ENCODE data around the gene NHLRC2.
"Not testable (repeated sequence)": the region's sequence is repeated elsewhere in the genome, so short reads cannot be mapped to it uniquely, and the experiment has no call there.

NHLRC2 gene

DNA sequence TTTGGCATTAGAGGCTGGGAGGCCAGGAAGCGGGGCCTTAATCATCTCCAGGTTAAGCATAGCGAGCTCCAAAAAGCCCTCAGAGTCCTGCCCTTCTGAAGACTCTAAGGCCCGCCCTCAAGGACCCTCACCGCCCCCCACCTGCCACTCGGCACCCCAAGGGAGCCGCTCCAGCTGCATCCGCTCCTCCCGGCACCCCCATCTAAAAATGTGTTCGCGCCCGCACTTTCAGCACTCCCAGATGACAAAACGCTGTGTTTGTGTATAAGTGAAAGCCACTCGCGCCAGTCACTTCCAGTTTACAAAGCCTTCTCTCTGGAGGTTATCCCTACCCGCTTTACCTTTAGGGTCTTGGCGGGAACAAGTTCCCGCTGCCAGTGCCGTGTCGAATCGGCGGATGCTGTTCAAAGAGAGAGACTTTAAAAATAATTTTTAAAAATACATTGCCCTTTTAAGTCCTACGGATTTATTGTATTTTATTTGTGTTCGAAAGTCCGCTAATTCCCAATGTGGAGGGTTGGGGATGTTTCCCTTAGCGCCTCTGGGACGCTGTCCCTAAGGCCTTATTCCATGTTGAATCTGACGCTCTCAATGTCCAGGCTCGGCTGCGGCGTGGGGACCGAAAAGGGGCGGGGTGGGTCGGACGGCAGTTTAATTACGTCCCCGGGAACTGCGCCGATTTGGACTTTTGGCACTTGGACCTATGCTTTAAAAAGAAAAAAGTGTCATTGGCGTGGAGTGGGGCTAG lies at the start of gene NHLRC2, which contains the start of gene DCLRE1A:
NHLRC2 (plus strand) TSS at position 649 of the 748 bp plus-strand sequence. CDS start 212 bp downstream, outside the sequence.
DCLRE1A (minus strand) TSS at position 70 of the 748 bp plus-strand sequence. CDS start 900 bp downstream, outside the sequence.
- ATAC-seq (replicated peaks) (peak; percentile 67), DNase-seq (peak; percentile 70)
- peak within 1 kb of the TSS; percentile 91 to 97 for H3K4me3 Mint-ChIP-seq
- no peaks in the 10 kb centered on the region for H3K27me3 Mint-ChIP-seq
- peaks cover 4% of the 10 kb centered on the region in 2 donors for H3K36me3 Mint-ChIP-seq
- peaks cover 18 to 36% of the 10 kb centered on the region in 2 donors for H3K4me1 Mint-ChIP-seq
- H3K27ac Mint-ChIP-seq, result peak within 1 kb of the TSS; percentile 94
- H3K9me3 Mint-ChIP-seq, result no peaks in the 10 kb centered on the region

DNA sequence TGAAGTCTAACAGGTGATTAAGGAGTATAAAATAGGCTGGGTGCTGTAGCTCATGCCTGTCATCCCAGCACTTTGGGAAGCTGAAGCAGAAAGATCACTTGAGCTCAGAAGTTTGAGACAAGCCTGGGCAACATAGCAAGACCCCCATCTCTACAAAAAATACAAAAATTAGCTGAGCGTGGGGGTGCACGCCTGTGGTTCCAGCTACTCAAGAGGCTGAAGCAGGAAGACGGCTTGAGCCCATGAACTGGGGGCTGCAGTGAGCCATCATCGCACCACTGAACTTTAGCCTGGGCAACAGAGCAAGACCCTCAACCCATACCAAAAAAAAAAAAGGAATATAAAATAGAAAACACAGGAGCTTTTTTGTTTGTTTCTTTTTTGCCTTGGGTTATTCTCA lies 48.0 kb upstream of the NHLRC2 start:
- peaks cover 12 to 14% of the 10 kb centered on the region in 2 donors for H3K27me3 Mint-ChIP-seq
- no peak overlapping the region for H3K4me3 Mint-ChIP-seq
- DNase-seq (no peak), ATAC-seq (replicated peaks) (no peak)
- peaks cover 8 to 12% of the 10 kb centered on the region in 2 donors for H3K4me1 Mint-ChIP-seq
- H3K36me3 Mint-ChIP-seq, result no peaks in the 10 kb centered on the region
- H3K9me3 Mint-ChIP-seq, result no peaks in the 10 kb centered on the region
- H3K27ac Mint-ChIP-seq, result no peak overlapping the region

GRCh38 chr10:113808168-113808567 lies 46.3 kb upstream of the NHLRC2 start:
- Mint-ChIP-seq H3K36me3 (no peaks in the 10 kb centered on the region), H3K4me1 (peaks cover 4% of the 10 kb centered on the region in 2 donors), H3K4me3 (no peak overlapping the region), H3K27me3 (peaks cover 14 to 24% of the 10 kb centered on the region in 2 donors), H3K27ac (no peak overlapping the region), H3K9me3 (no peaks in the 10 kb centered on the region)
- ATAC-seq (replicated peaks), result no peak
- DNase-seq, result no peak

GRCh38 chr10:113814700-113815099 lies 39.8 kb upstream of the NHLRC2 start:
- not testable (repeated sequence) for H3K4me3 Mint-ChIP-seq; H3K36me3 Mint-ChIP-seq; H3K9me3 Mint-ChIP-seq; ATAC-seq (replicated peaks); H3K4me1 Mint-ChIP-seq; DNase-seq; H3K27ac Mint-ChIP-seq
- peaks cover 5 to 19% of the 10 kb centered on the region in 2 donors for H3K27me3 Mint-ChIP-seq

DNA sequence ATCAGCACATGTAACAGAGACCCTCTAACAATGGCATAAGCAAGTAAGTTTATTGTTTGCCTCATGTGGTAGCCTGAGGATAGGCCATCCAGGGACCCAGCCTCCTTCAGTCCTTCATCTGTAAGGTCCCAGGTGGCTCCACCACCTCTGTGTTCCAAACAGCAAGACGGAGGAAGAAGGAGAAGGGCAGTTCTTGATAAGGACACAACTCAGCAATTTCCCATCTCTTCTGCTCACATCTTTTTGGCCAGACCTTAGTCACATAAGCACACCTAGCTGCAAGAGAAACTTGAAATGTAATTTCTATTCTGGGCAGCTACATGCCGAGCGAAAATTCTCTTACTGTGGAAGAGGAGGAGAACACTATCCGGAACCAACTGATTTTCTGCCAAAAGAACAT lies 34.5 kb upstream of the NHLRC2 start:
- H3K4me1 Mint-ChIP-seq, result no peaks in the 10 kb centered on the region
- no peaks in the 10 kb centered on the region for H3K36me3 Mint-ChIP-seq
- no peak overlapping the region for H3K27ac Mint-ChIP-seq
- ATAC-seq (replicated peaks) (no peak), DNase-seq (no peak)
- H3K27me3 Mint-ChIP-seq, result peaks cover 0 to 8% of the 10 kb centered on the region in 2 donors
- no peak overlapping the region for H3K4me3 Mint-ChIP-seq
- H3K9me3 Mint-ChIP-seq, result no peaks in the 10 kb centered on the region

- H3K27ac Mint-ChIP-seq, result no peak overlapping the region
- DNase-seq (no peak), ATAC-seq (replicated peaks) (no peak)
- H3K27me3 Mint-ChIP-seq, result peaks cover 0 to 8% of the 10 kb centered on the region in 2 donors
- no peak overlapping the region for H3K4me3 Mint-ChIP-seq
- H3K4me1 Mint-ChIP-seq, result no peaks in the 10 kb centered on the region
- H3K36me3 Mint-ChIP-seq, result no peaks in the 10 kb centered on the region
- H3K9me3 Mint-ChIP-seq, result no peaks in the 10 kb centered on the region
These were observed 34.0 kb upstream of the NHLRC2 start for GRCh38 chr10:113820507-113820906.

DNA sequence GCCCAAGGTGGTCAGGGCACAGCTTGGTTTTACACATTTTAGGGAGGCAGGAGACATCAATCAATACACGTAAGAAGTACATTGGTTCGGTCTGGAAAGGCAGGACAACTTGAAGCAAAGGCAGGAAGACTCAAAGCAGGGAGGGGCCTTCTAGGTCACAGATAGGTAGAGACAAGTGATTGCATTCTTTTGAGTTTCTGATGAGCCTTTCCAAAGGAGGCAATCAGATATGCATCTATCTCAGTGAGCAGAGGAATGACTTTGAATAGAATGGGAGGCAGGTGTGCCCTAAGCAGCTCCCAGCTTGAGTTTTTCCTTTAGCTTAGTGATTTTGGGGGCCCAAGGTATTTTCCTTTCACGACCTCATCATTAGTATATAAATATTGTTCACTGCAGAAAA lies 33.2 kb upstream of the NHLRC2 start:
- H3K27me3 Mint-ChIP-seq; ATAC-seq (replicated peaks); DNase-seq; H3K27ac Mint-ChIP-seq; H3K4me3 Mint-ChIP-seq; H3K9me3 Mint-ChIP-seq; H3K4me1 Mint-ChIP-seq; H3K36me3 Mint-ChIP-seq: not testable (repeated sequence)

DNA sequence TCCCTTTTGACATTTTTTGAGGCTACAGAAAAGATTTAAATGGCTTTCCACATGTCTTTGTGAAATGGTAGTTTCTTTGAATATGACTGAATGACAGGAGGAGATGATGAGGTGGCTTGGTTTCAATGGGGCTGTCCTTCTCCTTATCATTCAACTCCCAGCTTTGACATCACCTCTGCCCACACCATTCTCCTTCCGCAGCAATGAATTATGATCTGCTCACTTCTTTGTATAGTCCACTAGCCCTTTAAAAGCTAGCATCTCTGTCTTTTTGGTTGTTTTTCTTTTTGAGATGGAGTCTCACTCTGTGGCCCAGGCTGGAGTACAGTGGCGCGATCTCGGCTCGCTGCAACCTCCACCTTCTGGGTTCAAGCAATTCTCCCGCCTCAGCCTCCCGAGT lies 32.3 kb upstream of the NHLRC2 start:
- DNase-seq, result no peak
- Mint-ChIP-seq H3K27me3 (peaks cover 0 to 8% of the 10 kb centered on the region in 2 donors), H3K27ac (no peak overlapping the region), H3K36me3 (no peaks in the 10 kb centered on the region), H3K4me1 (no peaks in the 10 kb centered on the region), H3K9me3 (peaks cover 0 to 5% of the 10 kb centered on the region in 2 donors), H3K4me3 (no peak overlapping the region)
- ATAC-seq (replicated peaks), result no peak

DNA sequence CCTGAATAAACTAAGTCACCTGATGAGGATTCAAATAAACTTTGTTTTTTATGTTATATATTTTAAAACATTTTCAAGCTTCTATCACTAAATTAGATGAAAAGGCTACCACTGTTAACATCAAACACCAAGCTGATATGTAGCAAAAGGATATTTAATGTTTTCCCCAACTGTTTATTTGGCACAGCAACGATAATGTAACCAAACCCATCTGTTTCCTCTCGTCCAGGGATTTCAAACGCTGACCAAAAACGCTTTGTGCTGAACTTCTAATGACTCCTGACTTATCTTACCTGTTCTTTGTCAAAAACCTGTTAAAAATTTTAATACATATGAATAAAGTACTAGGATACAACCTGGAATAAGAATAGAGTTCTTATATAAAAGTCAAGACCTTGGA lies 31.1 kb upstream of the NHLRC2 start:
- no peak overlapping the region for H3K27ac Mint-ChIP-seq
- peaks cover 0 to 8% of the 10 kb centered on the region in 2 donors for H3K27me3 Mint-ChIP-seq
- H3K4me1 Mint-ChIP-seq, result no peaks in the 10 kb centered on the region
- no peak overlapping the region for H3K4me3 Mint-ChIP-seq
- peaks cover 0 to 5% of the 10 kb centered on the region in 2 donors for H3K9me3 Mint-ChIP-seq
- no peak for DNase-seq
- ATAC-seq (replicated peaks), result no peak
- no peaks in the 10 kb centered on the region for H3K36me3 Mint-ChIP-seq

- ATAC-seq (replicated peaks) (no peak), DNase-seq (no peak)
- H3K9me3 Mint-ChIP-seq, result peaks cover 3 to 5% of the 10 kb centered on the region in 2 donors
- H3K4me3 Mint-ChIP-seq, result no peak overlapping the region
- no peaks in the 10 kb centered on the region for H3K36me3 Mint-ChIP-seq
- H3K27ac Mint-ChIP-seq, result no peak overlapping the region
- peaks cover 0 to 2% of the 10 kb centered on the region in 2 donors for H3K4me1 Mint-ChIP-seq
- H3K27me3 Mint-ChIP-seq, result peaks cover 0 to 5% of the 10 kb centered on the region in 2 donors
These were observed 28.7 kb upstream of the NHLRC2 start for GRCh38 chr10:113825791-113826190.

GRCh38 chr10:113828567-113828966 lies 25.9 kb upstream of the NHLRC2 start:
- H3K36me3 Mint-ChIP-seq, H3K9me3 Mint-ChIP-seq, H3K4me1 Mint-ChIP-seq, H3K27me3 Mint-ChIP-seq, H3K4me3 Mint-ChIP-seq, H3K27ac Mint-ChIP-seq, DNase-seq: not testable (repeated sequence)
- ATAC-seq (replicated peaks), result peak in 1 of 2 donors; percentile 57

GRCh38 chr10:113842171-113842570 lies 12.3 kb upstream of the NHLRC2 start:
- Mint-ChIP-seq H3K27ac (no peak overlapping the region), H3K36me3 (peaks cover 23 to 30% of the 10 kb centered on the region in 2 donors), H3K4me3 (no peak overlapping the region), H3K9me3 (no peaks in the 10 kb centered on the region), H3K4me1 (peaks cover 4 to 13% of the 10 kb centered on the region in 2 donors), H3K27me3 (no peaks in the 10 kb centered on the region)
- ATAC-seq (replicated peaks) (no peak), DNase-seq (no peak)

DNA sequence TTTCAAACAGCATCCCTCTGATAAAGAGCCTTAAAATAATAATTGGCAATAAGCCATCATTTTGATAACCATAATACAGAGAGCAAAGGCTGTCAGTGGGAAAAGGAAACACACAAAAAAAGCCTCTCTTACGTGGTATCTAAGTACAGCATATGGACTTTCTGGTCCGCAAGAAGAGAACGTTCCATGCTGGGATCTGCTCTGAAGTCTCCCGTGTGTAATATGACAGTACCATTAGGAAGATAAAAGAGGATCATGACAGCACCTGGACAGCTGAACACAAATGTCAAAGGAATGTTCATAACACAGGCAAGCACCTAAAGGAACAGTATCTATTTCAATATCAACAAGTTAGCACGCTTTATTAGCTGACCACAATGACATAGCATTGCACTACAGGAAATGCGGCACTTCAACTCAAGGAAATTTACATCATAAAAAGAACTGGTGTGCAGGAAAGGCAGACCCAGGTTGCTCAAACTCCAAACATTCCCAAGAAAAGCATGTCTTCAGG lies 10.4 kb upstream of the NHLRC2 start:
- Mint-ChIP-seq H3K4me3 (no peak overlapping the region), H3K4me1 (peaks cover 7 to 15% of the 10 kb centered on the region in 2 donors), H3K27ac (no peak overlapping the region), H3K9me3 (no peaks in the 10 kb centered on the region), H3K36me3 (peaks cover 27 to 36% of the 10 kb centered on the region in 2 donors), H3K27me3 (no peaks in the 10 kb centered on the region)
- DNase-seq (no peak), ATAC-seq (replicated peaks) (no peak)

DNA sequence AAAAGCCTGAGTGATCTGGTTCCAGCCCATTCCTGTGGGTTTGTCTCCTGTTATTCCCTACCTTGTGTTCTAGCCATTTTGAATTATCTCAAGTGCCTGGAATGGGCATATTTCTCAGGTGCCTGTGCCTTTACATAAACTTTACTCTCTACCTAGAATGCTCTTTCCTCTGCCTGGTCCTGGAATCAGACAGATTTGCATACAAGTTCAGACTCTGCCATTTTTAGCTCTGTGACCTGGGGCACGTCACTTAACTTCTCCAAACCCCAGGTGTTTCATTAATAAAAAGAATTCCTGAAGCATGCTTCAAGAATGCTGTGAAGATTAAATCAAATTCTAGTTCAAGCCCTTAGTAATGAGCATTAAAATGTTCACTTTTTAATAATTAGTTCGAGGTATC lies 8.4 kb upstream of the NHLRC2 start:
- Mint-ChIP-seq H3K4me1 (peaks cover 7 to 20% of the 10 kb centered on the region in 2 donors), H3K4me3 (no peak overlapping the region), H3K27me3 (no peaks in the 10 kb centered on the region), H3K36me3 (peaks cover 18 to 30% of the 10 kb centered on the region in 2 donors), H3K27ac (no peak overlapping the region), H3K9me3 (no peaks in the 10 kb centered on the region)
- DNase-seq, result no peak
- ATAC-seq (replicated peaks), result no peak

Measured in stimulated activated naive B cell treated with anti-CD40 and anti-IgM and Interleukin-4, amounts not matched to agents 10 μg/mL and 1 μg/mL and 100 μg/mL, for 72 hours (primary cell).